ENCODE results near the gene TMEM198. TPM values are rescaled to one million over a fixed set of nuclear protein-coding genes. Genes with fewer than 3 reads are reported as not detected.

Gene TMEM198
- total and polyA plus RNA-seq, 2 experiments from 2014 or later: 5.6 to 13.7 TPM

DNA sequence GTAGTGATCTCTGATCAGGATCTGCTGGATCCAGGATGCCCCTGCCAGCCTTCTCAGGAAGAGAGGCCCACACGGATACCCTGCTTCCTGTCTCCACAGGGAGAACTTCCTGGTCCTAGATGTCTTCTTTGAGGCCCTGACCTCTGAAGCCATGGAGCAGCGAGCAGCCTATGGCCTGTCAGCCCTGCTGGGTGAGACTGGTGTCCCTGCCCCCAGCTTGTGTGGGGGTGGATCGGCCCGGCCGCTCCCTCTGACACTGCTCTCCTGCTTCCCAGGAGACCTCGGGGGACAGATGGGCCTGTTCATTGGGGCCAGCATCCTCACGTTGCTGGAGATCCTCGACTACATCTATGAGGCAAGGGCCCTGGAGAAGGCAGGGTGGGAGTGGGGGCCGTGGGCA, 6.9 kb upstream of the TMEM198 start:
- Histone ChIP-seq H3K9me2 (ENCODE audit: insufficient read depth) (no peaks in the 10 kb centered on the region), H2AFZ (no peak overlapping the region), H3K4me3 (no peak overlapping the region), H3K4me1 (ENCODE audit: insufficient read depth) (peaks cover 21% of the 10 kb centered on the region), H3K4me2 (peak overlapping the region; percentile 69; the same call in 1 of the 2 replicates), H3K27me3 (ENCODE audit: insufficient read depth) (no peaks in the 10 kb centered on the region), H3K27ac (ENCODE audit: low read depth) (no peak overlapping the region), H4K20me1 (replicated peaks; ENCODE audit: insufficient read depth) (peaks cover 11% of the 10 kb centered on the region), H3K79me2 (replicated peaks; ENCODE audit: insufficient read depth) (peaks cover 6% of the 10 kb centered on the region), H3F3A (replicated peaks; ENCODE audit: low read depth) (peaks cover 14% of the 10 kb centered on the region; the same call in 1 of the 2 replicates), H3K36me3 (ENCODE audit: insufficient read depth) (peaks cover 9% of the 10 kb centered on the region)
- Mint-ChIP-seq H3K4me3 (no peak overlapping the region), H3K9me3 (no peaks in the 10 kb centered on the region; the same call in 2 of the 3 replicates), H3K27me3 (ENCODE audit: insufficient read depth, low read depth, poor library complexity) (peaks cover 30% of the 10 kb centered on the region), H3K36me3 (ENCODE audit: low read depth) (peaks cover 30% of the 10 kb centered on the region), H3K4me1 (peaks cover 31% of the 10 kb centered on the region), H3K27ac (no peak overlapping the region)
- TF ChIP-seq, protein P1, sequence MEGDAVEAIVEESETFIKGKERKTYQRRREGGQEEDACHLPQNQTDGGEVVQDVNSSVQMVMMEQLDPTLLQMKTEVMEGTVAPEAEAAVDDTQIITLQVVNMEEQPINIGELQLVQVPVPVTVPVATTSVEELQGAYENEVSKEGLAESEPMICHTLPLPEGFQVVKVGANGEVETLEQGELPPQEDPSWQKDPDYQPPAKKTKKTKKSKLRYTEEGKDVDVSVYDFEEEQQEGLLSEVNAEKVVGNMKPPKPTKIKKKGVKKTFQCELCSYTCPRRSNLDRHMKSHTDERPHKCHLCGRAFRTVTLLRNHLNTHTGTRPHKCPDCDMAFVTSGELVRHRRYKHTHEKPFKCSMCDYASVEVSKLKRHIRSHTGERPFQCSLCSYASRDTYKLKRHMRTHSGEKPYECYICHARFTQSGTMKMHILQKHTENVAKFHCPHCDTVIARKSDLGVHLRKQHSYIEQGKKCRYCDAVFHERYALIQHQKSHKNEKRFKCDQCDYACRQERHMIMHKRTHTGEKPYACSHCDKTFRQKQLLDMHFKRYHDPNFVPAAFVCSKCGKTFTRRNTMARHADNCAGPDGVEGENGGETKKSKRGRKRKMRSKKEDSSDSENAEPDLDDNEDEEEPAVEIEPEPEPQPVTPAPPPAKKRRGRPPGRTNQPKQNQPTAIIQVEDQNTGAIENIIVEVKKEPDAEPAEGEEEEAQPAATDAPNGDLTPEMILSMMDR (conservative IDR thresholded peaks at IDR 0.05; ENCODE audit: low read depth in 2 of 2): no peak
- TF ChIP-seq POLR2AphosphoS5 (IDR thresholded peaks at IDR 0.05; ENCODE audit: low read depth) (peak; percentile 28), EZH2phosphoT487 (IDR thresholded peaks at IDR 0.05; ENCODE audit: unreplicated experiment) (no peak)
- ATAC-seq: no peak
- no peak for DNase-seq (ENCODE audit: low spot score)

DNA sequence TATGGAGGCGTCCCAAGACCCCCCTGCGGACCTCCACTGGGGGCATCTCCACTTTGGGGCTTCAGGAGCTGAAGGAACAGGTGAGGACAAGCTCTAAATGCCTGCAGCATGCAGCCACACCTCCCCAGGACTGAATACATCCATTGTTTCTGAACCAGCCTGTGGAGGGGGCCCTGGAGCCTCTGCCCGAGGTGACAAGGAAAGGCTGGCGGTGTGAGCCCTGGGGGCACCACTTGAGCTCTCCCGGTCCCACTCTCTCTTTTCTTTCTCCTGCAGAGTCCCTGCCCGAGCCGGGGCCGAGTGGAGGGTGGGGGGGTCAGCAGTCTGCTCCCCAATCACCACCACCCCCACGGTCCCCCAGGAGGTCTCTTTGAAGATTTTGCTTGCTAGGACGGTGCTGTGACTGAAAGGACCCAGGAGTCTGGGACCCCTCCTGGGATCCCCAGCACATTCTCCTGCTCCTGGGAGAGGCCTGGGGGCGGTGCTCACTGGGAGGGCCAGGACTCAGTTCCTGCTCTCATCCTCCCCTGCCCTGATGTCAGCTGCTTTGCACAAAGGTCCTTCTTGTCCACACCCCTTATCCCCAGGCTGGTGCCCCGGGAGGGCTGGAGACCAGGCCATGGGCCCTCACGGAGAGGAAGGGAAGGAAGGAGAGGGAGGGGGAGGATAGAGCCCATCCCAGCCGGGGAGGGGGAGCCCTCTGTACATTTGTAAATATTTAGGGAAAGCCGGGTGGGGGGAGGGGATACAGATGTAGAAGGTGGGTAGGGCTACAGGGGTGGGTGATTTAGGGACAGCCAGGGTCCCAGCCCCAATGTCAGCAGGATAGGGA, 6.0 kb upstream of the TMEM198 start:
- Histone ChIP-seq H4K20me1 (replicated peaks; ENCODE audit: insufficient read depth) (peaks cover 18% of the 10 kb centered on the region), H3F3A (replicated peaks; ENCODE audit: low read depth) (peaks cover 19% of the 10 kb centered on the region; the same call in 1 of the 2 replicates), H3K79me2 (replicated peaks; ENCODE audit: insufficient read depth) (peaks cover 14% of the 10 kb centered on the region), H2AFZ (no peak overlapping the region), H3K27me3 (ENCODE audit: insufficient read depth) (peaks cover 6% of the 10 kb centered on the region; the same call in 1 of the 2 replicates), H3K4me2 (peak overlapping the region; percentile 69), H3K36me3 (ENCODE audit: insufficient read depth) (peaks cover 9% of the 10 kb centered on the region), H3K4me1 (ENCODE audit: insufficient read depth) (peaks cover 29% of the 10 kb centered on the region), H3K9me2 (ENCODE audit: insufficient read depth) (no peaks in the 10 kb centered on the region), H3K4me3 (peak overlapping the region; percentile 17; the same call in 1 of the 2 replicates), H3K27ac (ENCODE audit: low read depth) (no peak overlapping the region)
- Mint-ChIP-seq H3K27ac (no peak overlapping the region), H3K9me3 (no peaks in the 10 kb centered on the region; the same call in 2 of the 3 replicates), H3K4me3 (no peak overlapping the region), H3K36me3 (ENCODE audit: low read depth) (peaks cover 30% of the 10 kb centered on the region), H3K27me3 (ENCODE audit: insufficient read depth, low read depth, poor library complexity) (peaks cover 31% of the 10 kb centered on the region), H3K4me1 (peaks cover 39% of the 10 kb centered on the region)
- TF ChIP-seq STAT1 (IDR thresholded peaks at IDR 0.05; ENCODE audit: unreplicated experiment) (no peak), POLR2AphosphoS5 (IDR thresholded peaks at IDR 0.05; ENCODE audit: low read depth) (peak; percentile 13; the same call in 1 of the 2 replicates)
- TF ChIP-seq, protein P1 (conservative IDR thresholded peaks at IDR 0.05; ENCODE audit: low read depth in 2 of 2): peak in 1 of 2 experiments; percentile 54; a peak in 3 of 4 replicates
- DNase-seq (ENCODE audit: low spot score) (peak; percentile 72), ATAC-seq (peak; percentile 38)

Measured in GM23338 (cell line).